Measurements from ENCODE around the gene C1orf94. TPM values are rescaled to one million over a fixed set of nuclear protein-coding genes. Genes with fewer than 3 reads are reported as not detected.

Gene C1orf94
- total and polyA plus RNA-seq, 2 of the 8 experiments (the other 6 are each of a cell fraction or from before 2014, with no cell fraction given) = 5.8 to 12.5 TPM

DNA sequence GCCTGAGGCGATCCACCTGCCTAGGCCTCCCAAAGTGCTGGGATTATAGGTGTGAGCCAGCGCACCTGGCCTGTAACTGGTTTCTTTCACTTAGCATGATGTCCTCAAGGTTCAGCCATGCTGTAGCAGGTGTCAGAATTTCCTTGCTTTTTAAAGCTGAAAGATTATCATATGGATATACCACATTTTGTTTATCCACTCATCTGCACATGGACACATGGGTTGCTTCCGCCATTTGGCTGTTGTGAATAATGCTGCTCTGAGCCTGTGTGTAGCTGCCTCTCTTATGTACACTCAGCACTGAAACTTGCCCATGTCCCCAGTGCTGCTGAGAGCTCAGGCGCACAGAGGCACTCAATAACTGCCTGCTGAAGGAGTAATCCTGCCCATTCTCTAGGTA, 23.5 kb upstream of the C1orf94 start:
- Histone ChIP-seq H4K8ac (ENCODE audit: extremely low read depth, insufficient read depth, low read length) (no peak overlapping the region), H4K5ac (ENCODE audit: insufficient read length, low read depth, low read length) (no peak overlapping the region), H3K4me2 (ENCODE audit: insufficient read depth in 1 of 2, low read depth in 2 of 2, low read length in 2 of 2) (no peak overlapping the region), H3K23me2 (ENCODE audit: low read depth, low read length) (peaks cover 6% of the 10 kb centered on the region; the same call in 1 of the 2 replicates), H2AFZ (ENCODE audit: low read length) (no peak overlapping the region), H2BK20ac (ENCODE audit: low read length) (no peak overlapping the region), H3K27me3 (replicated peaks in 1 of 4; ENCODE audit: control insufficient read depth in 3 of 4, extremely low read depth in 1 of 4, insufficient read depth in 3 of 4, low read length in 3 of 4) (no peaks in the 10 kb centered on the region), H2BK5ac (ENCODE audit: low read depth, low read length) (no peak overlapping the region), H3K79me1 (ENCODE audit: low read depth, low read length) (peaks cover 6% of the 10 kb centered on the region; the same call in 1 of the 2 replicates), H3K79me2 (ENCODE audit: control insufficient read depth in 1 of 2, insufficient read depth in 2 of 2, low read length in 2 of 2) (peaks cover 5 to 55% of the 10 kb centered on the region in 2 experiments; a peak in 3 of 4 replicates), H2AK5ac (ENCODE audit: low read depth, low read length) (no peak overlapping the region), H2BK12ac (ENCODE audit: low read depth, low read length) (no peak overlapping the region), H3K27ac (ENCODE audit: low read depth, low read length) (no peak overlapping the region), H3K14ac (ENCODE audit: insufficient read length) (no peak overlapping the region), H3K9ac (replicated peaks in 1 of 4; ENCODE audit: extremely low read depth in 1 of 4, low read depth in 3 of 4, low read length in 3 of 4) (no peak overlapping the region), H3K4ac (replicated peaks; ENCODE audit: insufficient read length, low read depth, low read length) (no peak overlapping the region), H3K4me3 (ENCODE audit: extremely low read depth in 1 of 4, insufficient read depth in 2 of 4, low read depth in 3 of 4, low read length in 4 of 4) (no peak overlapping the region), H3K18ac (ENCODE audit: extremely low read depth, low read length) (no peak overlapping the region), H3K23ac (ENCODE audit: insufficient read length) (no peak overlapping the region), H2BK120ac (replicated peaks; ENCODE audit: low read depth, low read length) (no peak overlapping the region), H3K9me3 (ENCODE audit: insufficient read depth in 2 of 2, low read depth in 1 of 2, low read length in 1 of 2) (no peaks in the 10 kb centered on the region), H2BK15ac (ENCODE audit: low read length) (no peak overlapping the region), H4K91ac (replicated peaks; ENCODE audit: insufficient read length, low read length) (no peak overlapping the region), H3K56ac (replicated peaks; ENCODE audit: insufficient read length, low read depth, low read length) (no peak overlapping the region), H3K4me1 (replicated peaks in 1 of 4; ENCODE audit: control insufficient read depth in 3 of 4, insufficient read depth in 4 of 4, low read length in 3 of 4) (peaks cover 5 to 11% (median 9%) of the 10 kb centered on the region in 4 experiments), H3K36me3 (ENCODE audit: control insufficient read depth in 2 of 4, insufficient read depth in 4 of 4, low read length in 3 of 4) (peaks cover 0 to 7% (median under 1%) of the 10 kb centered on the region in 4 experiments; a peak in 4 of 8 replicates), H4K20me1 (replicated peaks in 1 of 2; ENCODE audit: control insufficient read depth in 1 of 2, insufficient read depth in 2 of 2, low read length in 2 of 2) (peaks cover 4 to 5% of the 10 kb centered on the region in 2 experiments)
- DNase-seq (ENCODE audit: low read depth in 1 of 2, low spot score in 2 of 2) (no peak), FAIRE-seq (no peak)
- POLR2A ChIA-PET (ENCODE audit: partially characterized antibody) = interaction anchor here (1.9 to 2.8 kb wide), 2 partner anchors 10 to 12 kb away, joined by 4 to 11 read pairs; partner anchors contain the start of gene CSMD2
- CTCF ChIA-PET (ENCODE audit: partially characterized antibody) = interaction anchor here (1.1 to 5.4 kb wide), 4 partner anchors 8 to 39 kb away, joined by 3 to 26 read pairs (median 10); no protein-coding TSS in a partner anchor
- 86% methylated on average over 4 of the region's 4 CpGs; no CpG with 5 or more reads in 1 of the 2 experiments for WGBS, 2 experiments (ENCODE audit: extremely low coverage in 1 of 2, insufficient coverage in 1 of 2, insufficient read length in 1 of 2, insufficient replicate concordance in 2 of 2, low coverage in 1 of 2, low lambda C conversion rate in 2 of 2, missing lambda C conversion rate in 1 of 2)

Measured in H1 (cell line).